Measurements from ENCODE around the gene WASF2. TPM values are rescaled to one million over a fixed set of nuclear protein-coding genes. Genes with fewer than 3 reads are reported as not detected.

WASF2 gene
- total RNA-seq, 1 donor from 2014 or later: 113 TPM

DNA sequence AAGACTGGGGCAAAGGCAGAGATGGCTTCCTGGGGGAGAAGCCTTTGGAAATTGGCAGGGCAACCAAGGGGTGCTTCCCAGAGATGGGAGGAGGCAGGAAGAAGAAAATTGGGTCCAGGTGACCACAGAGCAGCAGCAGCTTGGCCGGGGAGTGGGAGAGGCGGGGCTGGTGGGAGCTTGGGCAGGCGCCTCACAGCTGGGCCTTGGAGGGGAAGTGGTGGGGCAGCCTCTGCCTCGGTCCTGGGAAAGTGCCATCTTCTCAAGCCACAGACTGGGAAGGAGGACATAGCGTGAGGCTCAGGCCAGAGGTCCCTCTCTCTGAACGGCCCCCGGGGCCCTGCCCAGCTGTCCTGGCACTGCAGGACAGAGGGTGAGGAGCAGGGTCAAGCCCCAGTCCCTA, 24.0 kb upstream of the WASF2 start:
- no peaks in the 10 kb centered on the region for H3K36me3 Mint-ChIP-seq
- TF ChIP-seq, protein P1, sequence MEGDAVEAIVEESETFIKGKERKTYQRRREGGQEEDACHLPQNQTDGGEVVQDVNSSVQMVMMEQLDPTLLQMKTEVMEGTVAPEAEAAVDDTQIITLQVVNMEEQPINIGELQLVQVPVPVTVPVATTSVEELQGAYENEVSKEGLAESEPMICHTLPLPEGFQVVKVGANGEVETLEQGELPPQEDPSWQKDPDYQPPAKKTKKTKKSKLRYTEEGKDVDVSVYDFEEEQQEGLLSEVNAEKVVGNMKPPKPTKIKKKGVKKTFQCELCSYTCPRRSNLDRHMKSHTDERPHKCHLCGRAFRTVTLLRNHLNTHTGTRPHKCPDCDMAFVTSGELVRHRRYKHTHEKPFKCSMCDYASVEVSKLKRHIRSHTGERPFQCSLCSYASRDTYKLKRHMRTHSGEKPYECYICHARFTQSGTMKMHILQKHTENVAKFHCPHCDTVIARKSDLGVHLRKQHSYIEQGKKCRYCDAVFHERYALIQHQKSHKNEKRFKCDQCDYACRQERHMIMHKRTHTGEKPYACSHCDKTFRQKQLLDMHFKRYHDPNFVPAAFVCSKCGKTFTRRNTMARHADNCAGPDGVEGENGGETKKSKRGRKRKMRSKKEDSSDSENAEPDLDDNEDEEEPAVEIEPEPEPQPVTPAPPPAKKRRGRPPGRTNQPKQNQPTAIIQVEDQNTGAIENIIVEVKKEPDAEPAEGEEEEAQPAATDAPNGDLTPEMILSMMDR (conservative IDR thresholded peaks at IDR 0.05): no peak
- no peaks in the 10 kb centered on the region for H3K9me3 Mint-ChIP-seq
- H3K4me3 Mint-ChIP-seq: no peak overlapping the region
- peaks cover 48% of the 10 kb centered on the region for H3K4me1 Mint-ChIP-seq (ENCODE audit: unreplicated experiment)
- H3K27me3 Mint-ChIP-seq: no peaks in the 10 kb centered on the region
- no peak overlapping the region for H3K27ac Mint-ChIP-seq
- no peak for DNase-seq (ENCODE audit: extremely low spot score, unreplicated experiment)

DNA sequence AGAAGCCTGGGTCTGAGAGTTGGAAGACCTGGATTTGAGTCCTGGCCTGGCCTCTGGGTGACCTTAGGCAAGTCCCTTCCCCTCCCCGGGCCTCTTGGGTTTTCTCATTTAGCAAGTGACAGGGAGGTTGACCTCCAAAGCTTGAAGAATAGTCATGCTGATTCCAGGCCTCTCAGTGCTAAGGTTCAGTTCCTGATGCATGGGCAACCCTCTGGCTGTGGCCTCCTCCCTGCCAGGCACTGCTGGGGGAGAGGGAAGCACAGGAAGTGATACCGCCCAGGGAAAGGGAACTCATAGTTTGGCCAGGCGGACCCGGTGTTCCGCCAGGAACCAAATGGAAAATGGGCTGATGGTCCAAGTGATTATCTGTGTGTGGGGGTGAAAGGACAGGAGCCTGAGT, 23.6 kb upstream of the WASF2 start:
- H3K27ac Mint-ChIP-seq: no peak overlapping the region
- no peak overlapping the region for H3K4me3 Mint-ChIP-seq
- H3K27me3 Mint-ChIP-seq: no peaks in the 10 kb centered on the region
- H3K36me3 Mint-ChIP-seq: no peaks in the 10 kb centered on the region
- TF ChIP-seq, protein P1 (conservative IDR thresholded peaks at IDR 0.05): no peak
- H3K4me1 Mint-ChIP-seq (ENCODE audit: unreplicated experiment): peaks cover 44% of the 10 kb centered on the region
- H3K9me3 Mint-ChIP-seq: no peaks in the 10 kb centered on the region
- DNase-seq (ENCODE audit: extremely low spot score, unreplicated experiment): no peak

DNA sequence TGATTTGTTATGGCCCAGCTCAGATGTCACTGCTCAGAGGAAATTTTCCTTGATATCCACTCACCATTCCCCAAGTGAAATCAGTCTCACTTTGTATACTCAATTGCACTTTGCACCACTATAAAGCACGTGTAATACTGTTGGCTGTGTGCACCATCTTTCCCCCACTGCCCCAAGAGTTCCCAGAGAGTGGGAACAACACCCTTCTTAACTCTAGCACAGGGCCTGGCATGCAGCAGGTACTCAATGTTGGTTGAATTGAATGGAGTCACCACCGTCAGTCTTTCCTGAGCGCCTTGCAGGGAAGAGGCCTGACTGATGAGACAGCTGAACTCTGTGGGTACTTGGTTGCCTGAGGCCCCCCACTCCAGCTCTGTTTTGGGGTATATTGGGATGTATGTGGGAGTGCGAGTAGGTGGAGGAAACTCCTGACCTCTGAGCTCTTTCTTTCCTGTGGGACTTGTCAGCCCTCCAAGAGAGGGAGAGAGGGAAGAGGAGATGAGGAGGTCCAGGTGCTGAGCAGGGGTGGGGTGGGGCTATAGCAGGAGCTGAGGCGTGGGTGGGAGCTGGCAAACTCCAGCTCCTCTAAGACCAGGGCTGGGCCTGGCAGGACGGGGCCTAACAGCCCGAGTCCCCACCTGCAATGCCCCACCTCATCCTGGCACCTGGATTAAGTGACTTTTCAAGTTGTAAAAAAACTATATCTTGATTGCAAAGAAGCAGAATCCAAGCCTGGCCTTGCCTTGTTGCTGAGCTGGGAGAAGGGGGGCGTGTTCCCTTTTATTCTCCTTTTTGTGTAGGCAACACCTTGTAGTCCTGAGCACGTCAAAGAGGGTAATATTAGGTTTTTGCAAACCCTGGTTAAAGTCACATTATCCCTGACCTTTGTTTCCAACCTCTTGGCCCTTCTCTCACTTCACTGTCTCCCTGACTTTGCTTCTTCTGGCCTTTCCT, 19.4 kb upstream of the WASF2 start:
- TF ChIP-seq, protein P1 (conservative IDR thresholded peaks at IDR 0.05): no peak
- Mint-ChIP-seq H3K9me3 (no peaks in the 10 kb centered on the region), H3K27ac (peak overlapping the region; percentile 84), H3K36me3 (no peaks in the 10 kb centered on the region), H3K4me1 (ENCODE audit: unreplicated experiment) (peaks cover 29% of the 10 kb centered on the region), H3K27me3 (no peaks in the 10 kb centered on the region), H3K4me3 (no peak overlapping the region)
- DNase-seq (ENCODE audit: extremely low spot score, unreplicated experiment): no peak

DNA sequence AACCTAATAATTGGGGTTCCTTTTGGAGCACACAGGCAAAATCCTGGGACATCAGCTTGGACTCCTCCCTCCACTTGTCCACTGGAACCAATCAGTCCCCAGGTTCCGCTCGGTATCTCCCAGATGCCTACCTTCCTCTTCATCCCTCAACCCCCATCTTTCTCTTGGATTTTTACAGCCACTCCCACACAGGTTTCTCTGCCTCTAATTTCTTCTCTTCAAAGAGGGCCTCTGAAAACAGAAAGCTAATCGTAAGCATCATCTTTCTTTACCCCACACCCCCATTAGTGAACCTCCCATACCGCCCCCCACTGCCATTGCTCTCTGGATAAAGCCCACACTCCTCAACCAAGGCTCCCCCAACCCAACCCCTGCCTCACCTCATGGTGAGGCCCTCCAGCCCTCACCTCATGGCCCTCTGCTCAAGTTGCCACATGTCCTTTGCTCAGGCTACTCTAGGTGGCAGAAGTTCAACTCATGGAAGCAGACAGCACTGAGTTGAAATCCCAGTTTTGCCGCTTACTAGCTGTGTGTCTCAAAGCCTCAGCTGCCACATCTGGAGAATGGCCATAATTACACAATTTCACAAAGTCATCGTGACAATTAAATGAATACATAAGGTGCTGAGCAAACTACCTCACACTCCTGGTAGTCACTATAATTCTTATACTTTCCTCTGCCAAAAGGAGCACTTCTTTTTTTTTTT, 18.1 kb upstream of the WASF2 start:
- no peak for DNase-seq (ENCODE audit: extremely low spot score, unreplicated experiment)
- H3K27me3 Mint-ChIP-seq: no peaks in the 10 kb centered on the region
- H3K9me3 Mint-ChIP-seq: no peaks in the 10 kb centered on the region
- no peaks in the 10 kb centered on the region for H3K36me3 Mint-ChIP-seq
- TF ChIP-seq, protein P1 (conservative IDR thresholded peaks at IDR 0.05): peak; percentile 21
- peak overlapping the region; percentile 78 for H3K27ac Mint-ChIP-seq
- peaks cover 35% of the 10 kb centered on the region for H3K4me1 Mint-ChIP-seq (ENCODE audit: unreplicated experiment)
- H3K4me3 Mint-ChIP-seq: peak overlapping the region; percentile 36

DNA sequence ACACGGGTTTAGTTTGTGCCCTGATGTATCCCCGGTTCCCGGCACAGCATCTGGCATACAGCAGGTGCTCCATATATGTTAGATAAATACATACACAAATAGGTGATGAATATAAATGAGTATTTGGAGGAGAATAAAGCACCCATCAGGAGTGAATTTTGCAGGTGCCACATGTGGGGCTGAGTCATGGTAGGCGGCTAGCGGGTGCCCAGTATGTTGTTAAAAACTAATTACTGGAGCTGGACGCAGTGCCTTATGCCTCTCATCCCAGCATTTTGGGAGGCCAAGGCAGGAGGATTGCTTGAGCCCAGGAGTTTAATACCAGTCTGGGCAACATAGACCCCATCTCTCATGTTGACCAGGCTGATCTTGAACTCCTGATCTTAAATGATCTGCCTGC, 16.7 kb upstream of the WASF2 start:
- Mint-ChIP-seq H3K36me3 (no peaks in the 10 kb centered on the region), H3K4me3 (no peak overlapping the region), H3K4me1 (ENCODE audit: unreplicated experiment) (peaks cover 38% of the 10 kb centered on the region), H3K27me3 (no peaks in the 10 kb centered on the region), H3K27ac (peak overlapping the region; percentile 42), H3K9me3 (no peaks in the 10 kb centered on the region)
- no peak for DNase-seq (ENCODE audit: extremely low spot score, unreplicated experiment)
- TF ChIP-seq, protein P1 (conservative IDR thresholded peaks at IDR 0.05): no peak

Measured in type B pancreatic cell (in vitro differentiated cells).